Hepatocyte (in vitro differentiated cells): ENCODE data around the gene PCGF2. TPM values are rescaled to one million over a fixed set of nuclear protein-coding genes. Genes with fewer than 3 reads are reported as not detected.
A peak's percentile ranks its signal among the peaks of the same experiment; 100 is the strongest.

Experiments used
- DNase-seq: peaks from one replicate; pipeline ENCODE4 v3.0.0-alpha.2; 2016; ENCODE audit warnings: low spot score
- H2AFZ ChIP-seq: fragments of 200-600 bp; sonication (generic); 2 replicates; pipeline ENCODE4 v1.6.0; 2016; ENCODE audit warnings: antibody characterized with exemption, mild to moderate bottlenecking
- H3K27ac ChIP-seq: fragments of 200-600 bp; sonication (generic); 2 replicates; pipeline ENCODE4 v1.5.1; 2016; ENCODE audit warnings: mild to moderate bottlenecking
- H3K27me3 ChIP-seq: fragments of 200-600 bp; sonication (generic); 2 replicates; pipeline ENCODE4 v1.6.1; 2016
- H3K36me3 ChIP-seq: fragments of 200-600 bp; sonication (generic); replicated peaks from 2 replicates; pipeline ENCODE4 v1.5.1; 2016; ENCODE audit warnings: low read depth; ENCODE audit not compliant: insufficient read depth
- H3K4me1 ChIP-seq: fragments of 200-600 bp; sonication (generic); 2 replicates; pipeline ENCODE4 v1.5.1; 2016; ENCODE audit warnings: mild to moderate bottlenecking, moderate library complexity; ENCODE audit not compliant: insufficient read depth
- H3K4me2 ChIP-seq: fragments of 200-600 bp; sonication (generic); 2 replicates; pipeline ENCODE4 v1.6.0; 2016
- H3K4me3 ChIP-seq: fragments of 200-600 bp; sonication (generic); 2 replicates; pipeline ENCODE4 v1.5.1; 2016; ENCODE audit warnings: mild to moderate bottlenecking
- H3K79me2 ChIP-seq: fragments of 200-600 bp; sonication (generic); 2 replicates; pipeline ENCODE4 v1.6.0; 2017; ENCODE audit warnings: mild to moderate bottlenecking
- H3K9me2 ChIP-seq: fragments of 200-600 bp; sonication (generic); replicated peaks from 2 replicates; pipeline ENCODE4 v1.6.0; 2017; ENCODE audit warnings: mild to moderate bottlenecking; ENCODE audit not compliant: insufficient read depth
- H3K9me3 ChIP-seq: fragments of 200-600 bp; sonication (generic); 2 replicates; pipeline ENCODE4 v1.5.1; 2016; ENCODE audit warnings: low read depth, mild to moderate bottlenecking
- H4K20me1 ChIP-seq: fragments of 200-600 bp; sonication (generic); 2 replicates; pipeline ENCODE4 v1.6.0; 2016; ENCODE audit warnings: mild to moderate bottlenecking; ENCODE audit not compliant: insufficient read depth, poor library complexity, severe bottlenecking
- EZH2 ChIP-seq: fragments of 200-600 bp; sonication (generic); IDR thresholded peaks from 2 replicates; pipeline ENCODE4 v1.6.1; 2016; ENCODE audit warnings: antibody characterized with exemption, mild to moderate bottlenecking, borderline replicate concordance
- EZH2phosphoT487 ChIP-seq: fragments of 200-600 bp; sonication (generic); IDR thresholded peaks from one replicate; pipeline ENCODE4 v1.6.1; 2018; ENCODE audit warnings: antibody characterized with exemption, mild to moderate bottlenecking, low read depth, moderate library complexity; ENCODE audit not compliant: unreplicated experiment, severe bottlenecking
- WGBS: methylation state at CpG from one replicate; pipeline ENCODE4 v1.1.6; 2016; ENCODE audit warnings: low lambda C conversion rate; ENCODE audit errors: missing lambda C conversion rate; 5-methylcytosine and 5-hydroxymethylcytosine counted together
- polyA plus RNA-seq: library from polyadenylated mRNA; unstranded; fragments of >200 nt; fragmentation: Nextera tagmentation; extraction: Ambion mirVana; gene quantifications from 2 replicates; pipeline ENCODE4 v1.2.1, GENCODE V29; 2016
- total RNA-seq: library from RNA; depleted of rRNA; stranded (reverse); fragments of >200 nt; gene quantifications from 2 replicates; pipeline ENCODE4 v1.2.3, GENCODE V29; 2014
- TF ChIP-seq, protein P1 (sequence below): fragments of 200-600 bp; sonication (generic); IDR thresholded peaks from 2 replicates; pipeline ENCODE4 v1.5.1; 2016; ENCODE audit warnings: antibody characterized with exemption, mild to moderate bottlenecking; ENCODE audit not compliant: poor library complexity

The PCGF2 gene
- total and polyA plus RNA-seq, 2 experiments from 2014 or later = 8.7 to 13.0 TPM

DNA sequence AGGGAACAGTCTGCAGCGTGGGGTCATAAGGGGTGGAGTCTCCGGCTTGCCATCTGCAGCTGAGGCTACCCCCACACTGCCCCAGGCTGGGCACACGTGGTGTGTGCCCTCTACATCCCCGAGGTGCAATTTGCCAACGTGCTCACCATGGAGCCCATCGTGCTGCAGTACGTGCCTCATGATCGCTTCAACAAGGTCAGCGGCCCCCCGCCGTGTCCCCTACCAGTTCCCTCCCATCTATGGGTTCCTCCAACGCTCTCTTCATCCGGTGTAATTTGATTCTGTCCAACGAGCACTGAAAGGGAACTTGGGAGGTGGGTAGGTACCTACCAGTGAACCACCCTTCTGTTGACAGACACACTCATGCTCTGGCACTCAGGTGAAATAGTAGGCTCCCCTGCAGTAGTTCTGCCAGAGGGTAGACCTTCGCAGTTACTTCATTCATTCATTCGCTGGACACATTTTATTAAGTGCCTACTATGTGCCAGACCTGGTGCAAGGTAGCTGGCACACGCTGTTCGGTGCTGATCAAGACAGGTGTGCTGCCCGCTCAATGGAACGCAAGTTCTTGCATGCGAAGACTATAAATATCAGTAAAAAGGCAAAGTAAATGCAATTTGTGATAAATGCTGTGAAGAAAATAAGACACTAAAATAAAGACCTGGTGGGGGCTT lies 40.3 kb downstream of the PCGF2 start:
- Histone ChIP-seq H3K27ac (no peak overlapping the region), H3K9me3 (no peaks in the 10 kb centered on the region), H3K27me3 (no peaks in the 10 kb centered on the region), H3K9me2 (no peaks in the 10 kb centered on the region), H3K4me2 (no peak overlapping the region), H3K36me3 (no peaks in the 10 kb centered on the region), H2AFZ (no peak overlapping the region), H3K79me2 (peaks cover 39% of the 10 kb centered on the region), H3K4me1 (peaks cover 13% of the 10 kb centered on the region), H4K20me1 (peaks cover 21% of the 10 kb centered on the region), H3K4me3 (no peak overlapping the region)
- TF ChIP-seq, protein P1, sequence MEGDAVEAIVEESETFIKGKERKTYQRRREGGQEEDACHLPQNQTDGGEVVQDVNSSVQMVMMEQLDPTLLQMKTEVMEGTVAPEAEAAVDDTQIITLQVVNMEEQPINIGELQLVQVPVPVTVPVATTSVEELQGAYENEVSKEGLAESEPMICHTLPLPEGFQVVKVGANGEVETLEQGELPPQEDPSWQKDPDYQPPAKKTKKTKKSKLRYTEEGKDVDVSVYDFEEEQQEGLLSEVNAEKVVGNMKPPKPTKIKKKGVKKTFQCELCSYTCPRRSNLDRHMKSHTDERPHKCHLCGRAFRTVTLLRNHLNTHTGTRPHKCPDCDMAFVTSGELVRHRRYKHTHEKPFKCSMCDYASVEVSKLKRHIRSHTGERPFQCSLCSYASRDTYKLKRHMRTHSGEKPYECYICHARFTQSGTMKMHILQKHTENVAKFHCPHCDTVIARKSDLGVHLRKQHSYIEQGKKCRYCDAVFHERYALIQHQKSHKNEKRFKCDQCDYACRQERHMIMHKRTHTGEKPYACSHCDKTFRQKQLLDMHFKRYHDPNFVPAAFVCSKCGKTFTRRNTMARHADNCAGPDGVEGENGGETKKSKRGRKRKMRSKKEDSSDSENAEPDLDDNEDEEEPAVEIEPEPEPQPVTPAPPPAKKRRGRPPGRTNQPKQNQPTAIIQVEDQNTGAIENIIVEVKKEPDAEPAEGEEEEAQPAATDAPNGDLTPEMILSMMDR = no peak
- TF ChIP-seq EZH2phosphoT487 = no peak
- no peak for TF ChIP-seq EZH2
- DNase-seq = no peak
- 85% methylated on average over 21 of the region's 21 CpGs for WGBS

DNA sequence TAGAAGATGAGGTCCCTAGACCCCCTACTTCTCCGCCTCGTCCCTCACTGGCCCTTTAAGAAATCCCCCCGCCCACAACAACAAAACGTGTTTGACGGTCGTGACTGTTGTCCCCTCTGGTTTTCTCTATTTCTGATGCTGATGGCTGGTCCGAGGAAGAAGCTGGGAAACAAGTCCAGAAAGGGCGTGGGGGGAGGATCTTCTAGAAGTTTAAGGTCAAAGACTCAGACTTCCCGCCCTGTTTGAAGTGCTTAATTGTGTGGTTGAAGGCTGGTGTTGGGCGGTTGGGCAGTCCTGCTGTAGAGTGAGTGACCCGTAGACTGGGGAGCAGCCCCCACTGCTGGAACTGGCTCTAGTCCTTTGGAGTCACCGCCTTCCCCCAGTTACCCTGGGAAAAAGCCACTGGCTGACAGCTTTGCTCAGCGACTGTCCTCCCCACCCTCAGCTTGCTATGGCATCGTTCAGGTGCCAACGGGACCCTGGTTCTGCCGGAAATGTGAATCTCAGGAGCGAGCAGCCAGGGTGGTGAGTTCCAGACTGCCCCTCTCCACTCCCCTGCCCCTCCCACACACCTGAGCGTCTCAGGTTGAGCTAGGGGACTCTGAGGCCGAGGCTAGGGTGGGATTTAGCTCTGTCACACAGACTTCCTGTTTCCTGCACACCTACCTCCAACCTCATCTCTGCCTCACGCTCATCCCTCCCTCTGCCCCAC lies 41.5 kb downstream of the PCGF2 start:
- WGBS = 18% methylated on average over 20 of the region's 20 CpGs
- H3K36me3 ChIP-seq = no peaks in the 10 kb centered on the region
- H3K4me1 ChIP-seq = peaks cover 15% of the 10 kb centered on the region
- DNase-seq = peak; percentile 31
- H3K27me3 ChIP-seq = no peaks in the 10 kb centered on the region
- TF ChIP-seq, protein P1 = no peak
- TF ChIP-seq EZH2 (no peak), EZH2phosphoT487 (no peak)
- peak overlapping the region; percentile 76 for H3K4me3 ChIP-seq
- no peak overlapping the region for H2AFZ ChIP-seq
- no peaks in the 10 kb centered on the region for H3K9me3 ChIP-seq
- H3K27ac ChIP-seq = peak overlapping the region; percentile 73
- peaks cover 39% of the 10 kb centered on the region for H3K79me2 ChIP-seq
- no peaks in the 10 kb centered on the region for H3K9me2 ChIP-seq
- peaks cover 21% of the 10 kb centered on the region for H4K20me1 ChIP-seq
- peak overlapping the region; percentile 96 for H3K4me2 ChIP-seq

DNA sequence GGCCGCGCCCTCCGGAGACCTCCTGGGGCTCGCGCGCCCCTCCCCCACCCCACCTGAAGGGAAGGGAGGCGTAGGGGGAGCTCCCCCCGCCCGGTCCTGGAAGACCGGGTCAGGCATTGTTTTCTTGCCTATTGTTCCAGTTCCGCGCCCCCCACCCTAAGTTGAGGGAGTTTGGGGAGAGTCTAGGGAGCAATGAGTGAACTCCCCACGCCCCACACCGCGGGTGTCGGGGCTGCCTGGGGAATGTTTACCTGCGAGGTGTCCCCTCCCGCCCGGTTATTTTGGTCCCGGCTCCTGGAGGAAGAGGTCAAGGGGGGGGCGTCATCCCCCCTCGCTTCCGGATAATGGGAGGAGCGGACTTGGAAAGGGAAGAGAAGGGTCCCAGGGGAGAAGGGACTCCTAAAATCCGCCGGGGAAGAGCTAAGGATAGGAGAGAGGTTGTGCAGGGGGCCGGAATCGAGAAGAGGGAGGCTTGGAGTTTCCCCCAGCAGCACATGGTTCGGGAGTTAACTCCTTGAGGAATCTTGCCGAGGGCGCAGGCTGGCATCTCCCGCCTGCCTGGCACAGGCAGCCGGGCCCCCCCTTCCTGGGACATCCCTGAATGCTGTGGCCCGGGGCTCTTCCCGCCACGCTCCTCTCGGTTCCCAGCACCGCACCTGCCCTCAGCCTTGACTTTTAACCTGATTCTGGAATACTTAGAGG lies 42.2 kb downstream of the PCGF2 start:
- H3K27me3 ChIP-seq = no peaks in the 10 kb centered on the region
- H2AFZ ChIP-seq = peak overlapping the region; percentile 57
- peak overlapping the region; percentile 73 for H3K27ac ChIP-seq
- H3K4me1 ChIP-seq = peaks cover 21% of the 10 kb centered on the region
- no peaks in the 10 kb centered on the region for H3K36me3 ChIP-seq
- peak; percentile 50 for DNase-seq
- WGBS = 2% methylated on average over 27 of the region's 38 CpGs
- H3K4me2 ChIP-seq = peak overlapping the region; percentile 96
- no peaks in the 10 kb centered on the region for H3K9me2 ChIP-seq
- peak overlapping the region; percentile 76 for H3K4me3 ChIP-seq
- no peaks in the 10 kb centered on the region for H3K9me3 ChIP-seq
- H4K20me1 ChIP-seq = peaks cover 21% of the 10 kb centered on the region
- peaks cover 39% of the 10 kb centered on the region for H3K79me2 ChIP-seq
- TF ChIP-seq, protein P1 = no peak
- TF ChIP-seq EZH2 (no peak), EZH2phosphoT487 (no peak)
